Skin of body (tissue), 2 donors: ENCODE measurements around the gene RFPL1. TPM values are rescaled to one million over a fixed set of nuclear protein-coding genes. Genes with fewer than 3 reads are reported as not detected.
"Not testable (repeated sequence)": the region's sequence is repeated elsewhere in the genome, so short reads cannot be mapped to it uniquely, and the experiment has no call there.

Source experiments
- DNase-seq: peaks from one replicate; lab custom pipeline; 2025; lab: John Stamatoyannopoulos, UW
- total RNA-seq: library from RNA; depleted of rRNA; stranded (reverse); fragments of >200 nt; gene quantifications from one replicate; pipeline ENCODE4 v1.2.3, GENCODE V29; 2014

Gene RFPL1
- total RNA-seq: not detected

- not testable (repeated sequence) for DNase-seq
These were observed at the start of gene RFPL1 for GRCh38 chr22:29438283-29438682. TSS of gene RFPL1 (plus strand) at chr22:29438583.

GRCh38 chr22:29388759-29389090, 49.7 kb upstream of the RFPL1 start:
- DNase-seq: no peak

DNA sequence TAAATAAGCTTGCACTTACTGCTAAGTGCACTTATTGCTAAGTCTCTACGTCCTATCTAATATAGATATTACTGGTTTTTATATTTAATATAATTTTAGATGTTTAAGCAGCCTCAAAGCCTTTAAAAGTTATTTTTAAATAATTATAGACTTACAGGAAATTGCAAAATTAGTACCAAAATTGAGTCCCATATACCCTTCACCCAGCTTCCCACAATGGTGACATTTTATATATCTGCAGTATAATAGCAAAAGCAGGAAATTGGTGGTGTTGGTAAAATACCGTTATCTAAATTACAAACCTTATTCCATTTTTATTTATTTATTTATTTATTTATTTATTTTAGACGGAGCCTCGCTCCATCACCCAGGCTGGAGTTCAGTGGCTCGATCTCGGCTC, 48.1 kb upstream of the RFPL1 start:
- no peak for DNase-seq

DNA sequence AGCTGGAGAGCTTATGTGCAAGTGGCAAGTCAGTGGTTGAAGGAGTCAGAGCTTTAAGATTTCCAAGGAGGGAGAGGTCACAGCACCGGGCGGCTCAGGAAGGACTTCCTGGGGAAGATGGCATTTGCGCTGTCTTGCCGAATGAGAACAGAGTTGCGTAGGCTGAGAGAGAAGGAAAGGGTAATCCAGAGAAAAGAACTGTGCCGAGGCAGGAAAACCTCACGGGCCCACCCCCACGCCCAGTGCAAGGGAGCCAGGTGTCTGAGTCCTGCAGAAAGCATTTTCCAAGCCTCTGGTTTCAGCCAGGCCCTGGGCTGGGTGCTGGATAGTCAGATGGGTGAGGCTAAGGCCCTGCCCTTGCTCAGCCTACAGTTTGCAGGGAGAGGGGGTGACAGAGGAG, 46.8 kb upstream of the RFPL1 start:
- DNase-seq: no peak

DNA sequence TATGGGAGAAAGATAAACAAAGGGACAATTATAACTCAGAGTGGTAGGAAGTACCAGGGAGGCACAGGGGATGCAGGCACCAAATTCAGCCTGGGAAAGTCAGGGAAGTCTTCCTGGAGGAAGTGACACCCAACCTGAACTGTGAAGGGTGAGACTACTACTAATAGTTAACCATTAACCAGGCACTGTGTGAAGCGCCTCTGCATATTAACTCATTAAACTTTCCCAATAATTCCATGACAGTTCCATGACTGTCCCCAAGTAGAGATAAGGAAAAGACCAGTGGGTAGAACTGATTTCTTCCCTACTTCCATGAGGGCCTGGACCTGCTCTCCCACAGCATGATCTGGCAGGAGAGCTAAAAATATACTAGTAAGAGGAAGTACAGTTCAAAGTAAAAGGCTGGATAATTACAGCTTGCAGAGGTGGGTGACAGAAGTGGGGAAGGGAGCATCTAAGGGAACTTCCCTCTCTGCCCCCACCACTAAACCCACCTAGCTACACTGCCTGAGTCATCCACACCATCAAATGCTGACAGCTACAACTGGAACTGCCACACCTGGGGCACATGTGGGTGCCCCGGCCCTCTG, 45.3 kb upstream of the RFPL1 start:
- DNase-seq: no peak

DNA sequence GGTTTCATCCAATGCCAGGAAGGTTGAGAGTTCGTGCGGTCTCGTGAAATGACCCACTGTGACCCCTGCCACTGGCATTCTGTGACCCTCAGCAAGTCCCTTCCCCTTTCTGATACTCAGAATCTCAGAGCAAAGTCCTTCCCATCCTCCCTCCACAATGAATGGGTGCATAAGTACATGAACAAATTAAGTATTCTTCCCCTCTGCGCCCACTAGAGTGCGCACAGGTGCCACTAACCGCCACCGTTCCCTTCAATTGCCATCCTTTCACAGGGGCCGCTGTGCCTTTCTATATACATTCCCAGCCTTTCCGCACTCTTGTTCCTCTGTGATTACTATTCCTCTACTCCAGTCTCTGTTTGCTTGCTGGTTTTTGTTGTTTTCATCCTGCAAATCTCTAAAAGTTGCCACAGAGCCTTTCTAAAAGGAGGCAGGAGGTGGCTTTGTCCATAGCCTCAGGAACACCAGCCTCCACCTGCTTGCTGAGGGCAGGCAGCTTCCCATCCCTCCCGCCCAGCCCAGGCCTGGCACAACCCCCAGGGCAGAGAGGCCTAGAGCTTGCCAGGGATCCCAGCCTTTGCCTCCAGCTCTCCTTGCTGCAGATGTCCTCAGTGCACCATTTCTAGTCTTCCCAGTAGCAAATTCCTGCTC, 43.3 kb upstream of the RFPL1 start:
- peak; percentile 42 for DNase-seq

GRCh38 chr22:29396126-29396525, 42.3 kb upstream of the RFPL1 start:
- no peak for DNase-seq

GRCh38 chr22:29397791-29398190, 40.6 kb upstream of the RFPL1 start:
- DNase-seq: no peak

- DNase-seq: no peak
These were observed 37.8 kb upstream of the RFPL1 start for GRCh38 chr22:29400576-29400975.

DNA sequence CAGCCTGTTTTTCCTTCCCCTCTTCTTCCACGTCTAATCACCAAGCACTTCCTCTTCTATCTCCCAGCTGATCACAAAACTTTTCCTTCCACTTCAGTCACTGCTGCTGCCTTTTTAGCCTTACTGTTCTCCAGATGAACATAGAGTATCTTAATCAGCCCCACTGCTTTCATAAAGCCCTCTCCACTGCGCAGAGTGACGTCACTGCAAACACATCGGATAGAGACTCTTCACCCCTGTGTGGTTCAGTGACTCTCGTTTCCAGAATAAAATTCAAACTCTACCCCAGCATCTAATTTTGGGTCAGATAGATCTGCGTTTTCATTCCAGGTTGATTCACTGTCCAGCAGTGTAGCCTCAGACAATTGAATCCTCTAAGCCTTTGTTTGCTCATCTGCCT, 36.8 kb upstream of the RFPL1 start:
- not testable (repeated sequence) for DNase-seq

- DNase-seq: no peak
These were observed 29.4 kb upstream of the RFPL1 start for GRCh38 chr22:29408940-29409339.

DNA sequence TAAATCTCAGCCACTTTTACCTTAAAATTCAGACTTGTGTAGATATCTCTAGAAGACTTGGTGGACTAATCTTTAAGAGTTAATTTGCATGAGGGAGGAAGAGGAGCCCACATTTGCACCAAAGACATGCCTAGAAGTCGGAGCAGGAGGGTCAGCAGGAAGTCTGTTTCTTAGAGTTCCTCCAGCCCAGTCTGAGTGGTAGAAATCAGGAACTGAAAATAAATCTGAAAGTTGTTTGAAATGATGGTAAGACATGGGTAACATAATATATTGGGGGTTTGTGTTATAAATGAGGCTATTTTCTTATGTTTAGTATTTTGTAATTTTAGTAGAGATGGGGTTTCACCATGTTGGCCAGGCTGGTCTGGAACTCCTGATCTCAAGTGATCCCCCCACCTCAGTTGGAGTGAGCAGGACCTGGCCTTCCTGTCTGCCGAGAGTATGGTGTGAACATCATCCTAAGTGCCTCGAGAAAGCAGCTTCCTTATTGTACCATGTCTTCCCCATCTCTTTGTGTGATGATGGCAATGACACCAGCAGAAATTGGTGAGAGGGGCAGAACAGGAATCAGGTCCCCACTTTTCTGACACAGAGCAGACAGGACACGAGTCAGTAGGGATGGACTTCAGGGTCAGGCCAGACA, 26.7 kb upstream of the RFPL1 start:
- not testable (repeated sequence) for DNase-seq

GRCh38 chr22:29412772-29413171, 25.6 kb upstream of the RFPL1 start:
- not testable (repeated sequence) for DNase-seq

DNA sequence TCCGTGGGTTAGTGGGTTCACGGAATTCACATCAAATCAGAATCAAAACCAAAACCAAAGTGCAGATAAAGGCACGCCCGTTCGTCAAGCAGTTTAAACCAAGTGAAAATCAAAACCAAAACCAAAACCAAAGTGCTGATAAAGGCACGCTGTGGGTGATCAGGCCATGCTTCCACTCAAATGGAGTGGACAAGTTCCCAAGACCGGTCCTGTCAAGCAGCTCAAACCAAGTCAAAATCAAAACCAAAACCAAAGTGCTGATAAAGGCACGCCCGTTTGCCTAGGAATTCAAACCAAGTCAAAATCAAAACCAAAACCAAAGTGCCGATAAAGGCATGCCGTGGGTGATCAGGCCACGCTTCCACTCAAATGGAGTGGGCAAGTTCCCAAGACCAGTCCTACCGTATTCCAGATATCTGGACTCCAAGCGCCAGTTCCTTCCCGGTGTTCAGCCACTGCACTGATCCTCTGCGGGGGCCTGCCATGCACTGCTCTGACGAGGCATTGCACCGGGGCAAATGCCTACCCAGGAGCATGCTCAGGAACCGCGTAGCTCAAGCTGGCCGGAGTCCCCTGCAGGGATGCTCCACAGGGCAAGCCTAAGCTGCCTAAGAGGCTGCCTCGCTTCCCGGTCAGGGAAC, 23.3 kb upstream of the RFPL1 start:
- DNase-seq: not testable (repeated sequence)

- not testable (repeated sequence) for DNase-seq
These were observed 19.7 kb upstream of the RFPL1 start for GRCh38 chr22:29418704-29419103.

- no peak for DNase-seq
These were observed 11.9 kb upstream of the RFPL1 start for GRCh38 chr22:29426476-29426875.

GRCh38 chr22:29427176-29427760, 11.1 kb upstream of the RFPL1 start:
- DNase-seq: no peak

GRCh38 chr22:29431986-29432385, 6.4 kb upstream of the RFPL1 start:
- DNase-seq: no peak

- no peak for DNase-seq
These were observed 4.5 kb upstream of the RFPL1 start for GRCh38 chr22:29433856-29434255.

- DNase-seq: no peak
These were observed 4.1 kb upstream of the RFPL1 start for GRCh38 chr22:29434288-29434687.

DNA sequence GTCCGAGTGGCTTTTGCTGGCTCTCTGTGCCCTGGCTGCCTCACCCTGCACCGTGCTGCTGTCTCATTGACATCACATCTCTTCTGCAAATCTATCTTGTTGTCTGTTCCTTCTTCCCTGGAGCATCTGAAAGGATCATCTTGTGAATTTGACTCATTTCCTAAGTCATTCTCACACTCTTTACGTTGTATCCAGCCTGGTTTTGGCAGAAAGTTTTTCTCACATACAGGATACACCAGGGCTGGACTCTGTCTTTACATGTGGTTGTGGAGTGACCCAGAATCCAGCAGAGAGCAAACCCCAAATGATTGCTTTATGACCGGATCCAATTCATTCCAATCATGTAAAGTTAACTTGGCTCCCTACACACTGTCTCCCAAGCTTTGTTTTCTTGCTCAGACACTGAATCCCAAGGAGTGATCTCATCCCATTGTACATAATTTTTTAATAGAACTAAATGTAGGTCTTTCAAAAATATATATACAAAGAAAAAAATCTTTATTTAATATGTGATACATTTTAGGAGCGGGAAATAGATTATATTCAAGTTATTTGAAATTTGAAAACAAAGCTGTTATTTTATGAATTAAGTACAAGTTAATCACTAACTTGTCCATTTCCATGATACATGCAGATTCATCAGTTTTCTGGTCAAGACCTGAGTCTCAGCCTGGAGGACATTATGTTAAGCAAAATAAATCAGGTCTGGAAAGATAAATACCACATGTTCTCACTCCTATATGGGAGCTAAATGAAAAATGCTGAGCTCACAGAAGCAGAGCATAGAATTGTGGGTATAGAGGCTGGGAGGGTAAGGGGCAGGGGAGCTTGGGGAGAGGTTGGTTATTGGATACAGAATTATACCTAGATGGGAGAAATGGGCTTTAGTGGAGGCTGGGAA, 2.9 kb upstream of the RFPL1 start:
- DNase-seq: no peak
